ENCODE data around the gene CADPS2. TPM values are rescaled to one million over a fixed set of nuclear protein-coding genes. Genes with fewer than 3 reads are reported as not detected.

CADPS2 gene
- total RNA-seq, 1 experiment from 2014 or later = 12.2 TPM

GRCh38 chr7:122397381-122397780, 488.9 kb downstream of the CADPS2 start:
- no peak overlapping the region for H3K27ac Mint-ChIP-seq

GRCh38 chr7:122394512-122394911, 491.7 kb downstream of the CADPS2 start:
- Mint-ChIP-seq H3K4me3 (no peak overlapping the region), H3K36me3 (no peaks in the 10 kb centered on the region), H3K27me3 (ENCODE audit: low read depth) (no peaks in the 10 kb centered on the region), H3K4me1 (peaks cover 26% of the 10 kb centered on the region), H3K9me3 (no peaks in the 10 kb centered on the region), H3K27ac (no peak overlapping the region)
- CTCF ChIA-PET = no interaction called here
- POLR2A ChIA-PET = no interaction called here
- peak; percentile 65 for ATAC-seq
- TF ChIP-seq AFF4 (CRISPR knock-in tag; IDR thresholded peaks at IDR 0.05; ENCODE audit: borderline replicate concordance) (no peak), MLX (CRISPR knock-in tag; IDR thresholded peaks at IDR 0.05) (no peak), HMGA2 (CRISPR knock-in tag; IDR thresholded peaks at IDR 0.05) (no peak), ZNF121 (CRISPR knock-in tag; IDR thresholded peaks at IDR 0.05) (0 out of 2 replicates have a peak, but pooled peaks have one; percentile 23)
- DNase-seq (ENCODE audit: low spot score) = no peak

More at GRCh38 chr7:122397381-122397780, 488.9 kb downstream of the CADPS2 start:
- DNase-seq (ENCODE audit: low spot score) = no peak
- no peaks in the 10 kb centered on the region for H3K27me3 Mint-ChIP-seq (ENCODE audit: low read depth)
- POLR2A ChIA-PET = no interaction called here
- H3K9me3 Mint-ChIP-seq = no peaks in the 10 kb centered on the region
- CTCF ChIA-PET = no interaction called here
- H3K4me3 Mint-ChIP-seq = no peak overlapping the region
- no peak for ATAC-seq
- TF ChIP-seq ERG (CRISPR knock-in tag; IDR thresholded peaks at IDR 0.05) = no peak
- no peak for TF ChIP-seq ZNF138 (CRISPR knock-in tag; conservative IDR thresholded peaks at IDR 0.05)
- TF ChIP-seq JUN (CRISPR knock-in tag; IDR thresholded peaks at IDR 0.05) = no peak
- no peak for TF ChIP-seq ZSCAN18 (CRISPR knock-in tag; IDR thresholded peaks at IDR 0.05)
- no peak for TF ChIP-seq NFE2L1 (CRISPR knock-in tag; IDR thresholded peaks at IDR 0.05)
- no peaks in the 10 kb centered on the region for H3K36me3 Mint-ChIP-seq
- peaks cover 34% of the 10 kb centered on the region for H3K4me1 Mint-ChIP-seq

- Mint-ChIP-seq H3K4me1 (peaks cover 36% of the 10 kb centered on the region), H3K9me3 (peaks cover 6% of the 10 kb centered on the region), H3K4me3 (no peak overlapping the region), H3K27me3 (ENCODE audit: low read depth) (no peaks in the 10 kb centered on the region), H3K36me3 (no peaks in the 10 kb centered on the region), H3K27ac (peak overlapping the region; percentile 7; the same call in 1 of the 2 replicates)
- ChIA-PET CTCF (no interaction called here), POLR2A (no interaction called here)
- TF ChIP-seq CTCF (IDR thresholded peaks at IDR 0.05) (no peak), TCF7 (CRISPR knock-in tag; IDR thresholded peaks at IDR 0.05; ENCODE audit: low read depth) (no peak), ZNF423 (CRISPR knock-in tag; IDR thresholded peaks at IDR 0.05) (no peak)
- ATAC-seq (no peak), DNase-seq (ENCODE audit: low spot score) (no peak)
Observed at GRCh38 chr7:122384528-122384927, 501.7 kb downstream of the CADPS2 start.

Measured in WTC11 (cell line).